Measurements from ENCODE around the gene KLK15.

KLK15 gene

DNA sequence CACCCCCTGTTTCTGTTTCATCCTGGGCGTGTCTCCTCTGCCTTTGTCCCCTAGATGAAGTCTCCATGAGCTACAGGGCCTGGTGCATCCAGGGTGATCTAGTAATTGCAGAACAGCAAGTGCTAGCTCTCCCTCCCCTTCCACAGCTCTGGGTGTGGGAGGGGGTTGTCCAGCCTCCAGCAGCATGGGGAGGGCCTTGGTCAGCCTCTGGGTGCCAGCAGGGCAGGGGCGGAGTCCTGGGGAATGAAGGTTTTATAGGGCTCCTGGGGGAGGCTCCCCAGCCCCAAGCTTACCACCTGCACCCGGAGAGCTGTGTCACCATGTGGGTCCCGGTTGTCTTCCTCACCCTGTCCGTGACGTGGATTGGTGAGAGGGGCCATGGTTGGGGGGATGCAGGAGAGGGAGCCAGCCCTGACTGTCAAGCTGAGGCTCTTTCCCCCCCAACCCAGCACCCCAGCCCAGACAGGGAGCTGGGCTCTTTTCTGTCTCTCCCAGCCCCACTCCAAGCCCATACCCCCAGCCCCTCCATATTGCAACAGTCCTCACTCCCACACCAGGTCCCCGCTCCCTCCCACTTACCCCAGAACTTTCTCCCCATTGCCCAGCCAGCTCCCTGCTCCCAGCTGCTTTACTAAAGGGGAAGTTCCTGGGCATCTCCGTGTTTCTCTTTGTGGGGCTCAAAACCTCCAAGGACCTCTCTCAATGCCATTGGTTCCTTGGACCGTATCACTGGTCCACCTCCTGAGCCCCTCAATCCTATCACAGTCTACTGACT lies 21.4 kb upstream of the KLK15 start, which contains the start of gene KLK3:
TSS of gene KLK3 (plus strand) at position 280 of the 775 bp plus-strand sequence. CDS start at position 321, 41 bp downstream.
- DNase-seq (ENCODE audit: extremely low spot score): no peak
- ChIA-PET CTCF (no interaction called here), POLR2A (interaction anchor here (0.9 to 1.4 kb wide), 3 partner anchors 51 to 59 kb away, joined by 3 to 4 read pairs (median 3); no protein-coding TSS in a partner anchor)
- TF ChIP-seq FOXK2 (IDR thresholded peaks at IDR 0.05) (no peak), ELF4 (IDR thresholded peaks at IDR 0.05) (no peak), FOXM1 (IDR thresholded peaks at IDR 0.05; ENCODE audit: borderline replicate concordance) (no peak), L3MBTL2 (conservative IDR thresholded peaks at IDR 0.05) (no peak), HDGF (IDR thresholded peaks at IDR 0.05; ENCODE audit: borderline replicate concordance) (no peak), ARNT (IDR thresholded peaks at IDR 0.05) (no peak), NFRKB (IDR thresholded peaks at IDR 0.05) (no peak)

DNA sequence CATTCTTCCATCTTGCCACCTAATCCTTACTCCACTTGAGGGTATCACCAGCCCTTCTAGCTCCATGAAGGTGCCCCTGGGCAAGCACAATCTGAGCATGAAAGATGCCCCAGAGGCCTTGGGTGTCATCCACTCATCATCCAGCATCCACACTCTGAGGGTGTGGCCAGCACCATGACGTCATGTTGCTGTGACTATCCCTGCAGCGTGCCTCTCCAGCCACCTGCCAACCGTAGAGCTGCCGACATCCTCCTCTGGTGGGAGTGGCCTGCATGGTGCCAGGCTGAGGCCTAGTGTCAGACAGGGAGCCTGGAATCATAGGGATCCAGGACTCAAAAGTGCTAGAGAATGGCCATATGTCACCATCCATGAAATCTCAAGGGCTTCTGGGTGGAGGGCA lies 18.2 kb upstream of the KLK15 start:
- ChIA-PET CTCF (no interaction called here), POLR2A (no interaction called here)
- no peak for DNase-seq (ENCODE audit: extremely low spot score)
- TF ChIP-seq FOXA1 (IDR thresholded peaks at IDR 0.05) (no peak), BHLHE40 (IDR thresholded peaks at IDR 0.05; ENCODE audit: borderline replicate concordance) (no peak)

DNA sequence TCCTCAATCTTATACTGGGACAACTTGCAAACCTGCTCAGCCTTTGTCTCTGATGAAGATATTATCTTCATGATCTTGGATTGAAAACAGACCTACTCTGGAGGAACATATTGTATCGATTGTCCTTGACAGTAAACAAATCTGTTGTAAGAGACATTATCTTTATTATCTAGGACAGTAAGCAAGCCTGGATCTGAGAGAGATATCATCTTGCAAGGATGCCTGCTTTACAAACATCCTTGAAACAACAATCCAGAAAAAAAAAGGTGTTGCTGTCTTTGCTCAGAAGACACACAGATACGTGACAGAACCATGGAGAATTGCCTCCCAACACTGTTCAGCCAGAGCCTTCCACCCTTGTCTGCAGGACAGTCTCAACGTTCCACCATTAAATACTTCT lies 17.4 kb upstream of the KLK15 start:
- TF ChIP-seq FOXK2 (IDR thresholded peaks at IDR 0.05) (no peak), FOXM1 (IDR thresholded peaks at IDR 0.05; ENCODE audit: borderline replicate concordance) (no peak)
- DNase-seq (ENCODE audit: extremely low spot score): no peak
- POLR2A ChIA-PET: no interaction called here
- CTCF ChIA-PET: no interaction called here

DNA sequence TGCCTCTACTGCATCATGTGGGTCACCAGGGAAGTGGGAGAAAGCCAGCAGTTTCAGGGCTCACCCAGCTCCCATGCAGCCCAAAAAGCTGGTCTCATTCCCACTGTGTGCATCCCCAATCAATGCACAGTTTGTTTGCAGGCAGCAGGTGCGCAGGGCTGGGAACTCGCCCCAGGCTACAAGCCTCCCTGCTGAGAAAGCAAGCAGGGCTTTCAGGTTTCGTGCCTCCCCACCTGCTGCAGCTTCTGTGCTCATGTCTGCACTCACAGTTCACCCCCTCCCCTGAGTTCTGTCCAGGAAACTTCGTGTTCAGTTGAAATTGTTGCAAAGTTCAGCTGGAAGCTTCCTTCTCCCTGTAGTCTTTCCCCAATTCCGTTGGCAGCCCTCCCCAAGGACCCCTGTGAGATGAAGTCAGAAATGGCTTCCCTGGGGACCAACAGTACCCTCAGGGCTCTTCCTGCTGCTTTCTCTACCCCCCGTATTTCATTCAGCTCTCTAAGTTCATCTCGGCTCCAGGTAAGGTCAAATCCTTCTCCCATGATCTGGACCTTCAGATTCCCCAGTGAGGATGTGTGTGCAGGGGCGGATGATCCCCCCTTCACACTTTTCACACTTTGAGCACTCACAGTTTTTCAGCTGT lies 11.0 kb upstream of the KLK15 start:
- no peak for TF ChIP-seq HDGF (IDR thresholded peaks at IDR 0.05; ENCODE audit: borderline replicate concordance)
- no peak for TF ChIP-seq FOXK2 (IDR thresholded peaks at IDR 0.05)
- no peak for TF ChIP-seq SUZ12 (IDR thresholded peaks at IDR 0.05)
- TF ChIP-seq, protein P1, sequence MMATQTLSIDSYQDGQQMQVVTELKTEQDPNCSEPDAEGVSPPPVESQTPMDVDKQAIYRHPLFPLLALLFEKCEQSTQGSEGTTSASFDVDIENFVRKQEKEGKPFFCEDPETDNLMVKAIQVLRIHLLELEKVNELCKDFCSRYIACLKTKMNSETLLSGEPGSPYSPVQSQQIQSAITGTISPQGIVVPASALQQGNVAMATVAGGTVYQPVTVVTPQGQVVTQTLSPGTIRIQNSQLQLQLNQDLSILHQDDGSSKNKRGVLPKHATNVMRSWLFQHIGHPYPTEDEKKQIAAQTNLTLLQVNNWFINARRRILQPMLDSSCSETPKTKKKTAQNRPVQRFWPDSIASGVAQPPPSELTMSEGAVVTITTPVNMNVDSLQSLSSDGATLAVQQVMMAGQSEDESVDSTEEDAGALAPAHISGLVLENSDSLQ (IDR thresholded peaks at IDR 0.05): no peak
- TF ChIP-seq ARNT (IDR thresholded peaks at IDR 0.05): no peak
- TF ChIP-seq L3MBTL2 (conservative IDR thresholded peaks at IDR 0.05): no peak
- no peak for TF ChIP-seq LEF1 (IDR thresholded peaks at IDR 0.05; ENCODE audit: borderline replicate concordance)
- ChIA-PET CTCF (no interaction called here), POLR2A (no interaction called here)
- DNase-seq (ENCODE audit: extremely low spot score): no peak

DNA sequence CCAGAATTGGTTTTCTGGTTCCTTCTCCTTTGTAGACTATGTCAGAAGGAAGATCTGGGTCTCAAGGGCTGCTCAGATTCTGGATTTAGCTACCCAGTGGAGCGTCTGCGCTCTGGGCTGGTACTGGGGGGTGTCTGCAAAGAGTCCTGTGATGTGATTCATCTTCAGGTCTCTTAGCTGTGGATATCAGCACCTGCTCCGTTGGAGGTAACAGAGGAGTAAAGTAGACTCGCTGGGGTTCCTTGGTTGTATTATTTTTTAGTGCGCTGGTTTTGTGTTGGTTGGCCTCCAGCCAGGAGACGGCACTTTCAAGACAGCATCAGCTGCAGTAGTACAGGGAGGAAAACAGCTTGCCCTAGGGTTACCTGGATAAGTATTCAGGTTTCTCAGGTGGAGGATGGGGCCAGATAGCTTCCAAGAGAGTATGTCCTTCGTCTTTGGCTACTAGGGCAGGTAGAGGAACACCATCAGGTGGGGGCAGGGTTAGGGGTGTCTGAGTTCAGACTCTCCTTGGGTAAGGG lies 10.4 kb upstream of the KLK15 start:
- TF ChIP-seq, protein P1 (IDR thresholded peaks at IDR 0.05): no peak
- TF ChIP-seq BHLHE40 (IDR thresholded peaks at IDR 0.05; ENCODE audit: borderline replicate concordance) (no peak), CTBP1 (IDR thresholded peaks at IDR 0.05; ENCODE audit: borderline replicate concordance) (no peak)
- ChIA-PET CTCF (no interaction called here), POLR2A (no interaction called here)
- DNase-seq (ENCODE audit: extremely low spot score): no peak

DNA sequence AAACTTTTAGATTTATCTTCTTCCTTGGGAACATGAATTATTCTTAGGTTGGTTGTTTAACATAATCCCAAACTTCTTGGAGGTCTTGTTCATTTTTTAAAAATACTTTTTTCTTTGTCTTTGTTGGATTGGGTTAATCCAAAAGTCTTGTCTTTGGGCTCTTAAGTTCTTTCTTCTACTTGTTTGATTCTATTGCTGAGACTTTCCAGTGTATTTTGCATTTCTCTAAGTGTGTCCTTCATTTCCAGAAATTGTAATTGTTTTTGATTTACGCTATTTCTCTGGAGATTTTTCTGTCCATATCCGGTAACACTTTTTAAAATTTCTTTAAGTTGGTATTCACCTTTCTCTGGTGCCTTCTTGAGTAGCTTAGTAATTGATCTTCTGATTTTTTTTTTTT lies 9.8 kb upstream of the KLK15 start:
- TF ChIP-seq HDGF (IDR thresholded peaks at IDR 0.05; ENCODE audit: borderline replicate concordance): no peak
- no peak for TF ChIP-seq CTBP1 (IDR thresholded peaks at IDR 0.05; ENCODE audit: borderline replicate concordance)
- no peak for TF ChIP-seq FOXM1 (IDR thresholded peaks at IDR 0.05; ENCODE audit: borderline replicate concordance)
- TF ChIP-seq TARDBP (IDR thresholded peaks at IDR 0.05): no peak
- TF ChIP-seq ELF4 (IDR thresholded peaks at IDR 0.05): no peak
- TF ChIP-seq ARNT (IDR thresholded peaks at IDR 0.05): no peak
- TF ChIP-seq, protein P1 (IDR thresholded peaks at IDR 0.05): no peak
- TF ChIP-seq FOXA1 (IDR thresholded peaks at IDR 0.05): no peak
- no peak for TF ChIP-seq FOXK2 (IDR thresholded peaks at IDR 0.05)
- TF ChIP-seq SUZ12 (IDR thresholded peaks at IDR 0.05): no peak
- DNase-seq (ENCODE audit: extremely low spot score): no peak
- CTCF ChIA-PET: no interaction called here
- POLR2A ChIA-PET: no interaction called here

DNA sequence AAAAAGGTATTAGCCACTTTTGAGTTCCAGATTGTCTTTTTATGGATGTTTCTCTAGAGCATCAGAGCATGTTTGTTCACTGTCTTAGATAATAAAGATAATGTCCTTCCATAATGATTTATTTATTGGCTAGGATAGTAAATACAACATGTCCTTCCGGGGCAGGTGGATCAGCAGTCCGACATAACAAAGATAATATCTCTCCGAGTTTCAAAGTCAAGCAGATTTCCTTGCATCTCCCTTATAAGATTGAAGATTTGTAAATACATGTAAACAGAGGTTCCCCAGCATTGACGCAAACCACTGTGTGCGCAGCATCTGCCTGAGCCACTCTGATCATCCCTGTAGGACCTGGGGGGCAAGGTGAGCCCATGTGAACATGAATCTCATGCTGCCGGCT lies 8.8 kb upstream of the KLK15 start:
- DNase-seq (ENCODE audit: extremely low spot score): no peak
- ChIA-PET CTCF (no interaction called here), POLR2A (no interaction called here)
- TF ChIP-seq, protein P1 (IDR thresholded peaks at IDR 0.05): no peak
- TF ChIP-seq L3MBTL2 (conservative IDR thresholded peaks at IDR 0.05): no peak
- TF ChIP-seq CTBP1 (IDR thresholded peaks at IDR 0.05; ENCODE audit: borderline replicate concordance): no peak
- no peak for TF ChIP-seq SP1 (IDR thresholded peaks at IDR 0.05)
- no peak for TF ChIP-seq FOXM1 (IDR thresholded peaks at IDR 0.05; ENCODE audit: borderline replicate concordance)
- no peak for TF ChIP-seq SUZ12 (IDR thresholded peaks at IDR 0.05)
- TF ChIP-seq FOXA1 (IDR thresholded peaks at IDR 0.05): no peak

All from HEK293T (cell line).